GM19025 (cell line): ENCODE measurements around the gene EPHA2.

Experiments
- ATAC-seq: cut with Tn5 transposase; IDR thresholded peaks from one replicate; pipeline ENCODE4 v1.9.1; 2021; ENCODE audit warnings: mild to moderate bottlenecking, low read depth, moderate library complexity; ENCODE audit not compliant: unreplicated experiment

The EPHA2 gene

GRCh38 chr1:16124377-16125087 lies 31.3 kb downstream of the EPHA2 start:
- no peak for ATAC-seq

DNA sequence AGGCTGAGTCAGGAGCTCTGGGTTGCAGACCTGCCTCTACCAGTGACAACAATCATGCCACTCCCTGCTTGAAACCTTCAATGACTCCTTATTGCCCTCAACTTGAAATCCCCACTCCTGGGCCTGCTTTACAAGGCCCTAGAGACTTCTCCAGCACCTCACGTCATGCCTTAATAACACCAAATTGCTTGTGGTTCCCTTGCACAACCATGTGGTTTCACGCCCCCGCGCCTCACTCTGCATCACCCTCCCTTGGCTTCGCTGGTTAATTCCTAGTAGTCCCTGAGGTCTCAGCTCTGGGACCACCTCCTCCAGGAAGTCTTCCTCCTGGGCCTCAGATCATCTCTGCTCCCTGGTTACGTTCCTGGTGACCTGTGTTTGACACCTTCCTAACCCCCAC lies 33.0 kb downstream of the EPHA2 start:
- no peak for ATAC-seq

GRCh38 chr1:16122350-16122881 lies 33.5 kb downstream of the EPHA2 start:
- ATAC-seq: no peak

- ATAC-seq: no peak
These were observed 34.9 kb downstream of the EPHA2 start for GRCh38 chr1:16120940-16121410.

DNA sequence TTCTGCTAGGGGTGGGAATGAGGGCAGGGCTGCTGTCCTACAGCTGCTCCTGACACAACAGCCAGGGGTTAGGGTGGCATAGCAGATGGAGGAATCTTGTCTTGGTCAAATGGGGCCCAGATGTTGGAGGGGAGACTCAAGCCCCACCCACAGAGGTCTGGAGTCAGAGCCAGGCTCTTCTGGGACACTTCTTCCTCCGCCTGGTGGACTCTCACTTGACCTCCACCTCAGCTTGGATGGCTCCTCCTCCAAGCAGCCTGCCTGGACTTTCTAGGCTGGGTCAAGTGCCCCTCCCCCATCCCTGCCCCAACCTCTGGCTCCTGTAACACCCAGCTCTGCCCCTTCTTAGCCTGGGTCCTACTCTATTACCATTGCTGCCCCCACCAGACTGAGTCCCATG lies 35.5 kb downstream of the EPHA2 start:
- ATAC-seq: no peak

DNA sequence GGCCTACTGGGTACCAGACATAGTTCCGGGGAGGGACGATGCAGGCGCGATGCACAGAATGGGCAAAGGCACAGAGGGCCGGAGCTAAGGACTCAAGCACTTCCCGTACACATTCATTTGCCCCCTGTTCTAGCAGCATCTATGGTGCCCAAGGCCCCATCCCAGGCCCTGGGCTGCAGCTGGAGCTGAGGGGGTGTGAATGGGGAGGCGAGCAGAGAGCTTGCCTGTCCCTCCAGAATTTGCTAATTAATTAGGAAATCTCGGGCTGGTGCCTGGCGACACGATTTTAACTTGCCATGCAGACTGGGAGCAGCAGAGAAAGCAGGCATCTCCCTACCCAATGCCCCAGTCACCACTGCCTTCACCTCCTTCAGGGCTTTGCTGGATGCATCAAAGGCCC lies 35.9 kb downstream of the EPHA2 start:
- no peak for ATAC-seq

DNA sequence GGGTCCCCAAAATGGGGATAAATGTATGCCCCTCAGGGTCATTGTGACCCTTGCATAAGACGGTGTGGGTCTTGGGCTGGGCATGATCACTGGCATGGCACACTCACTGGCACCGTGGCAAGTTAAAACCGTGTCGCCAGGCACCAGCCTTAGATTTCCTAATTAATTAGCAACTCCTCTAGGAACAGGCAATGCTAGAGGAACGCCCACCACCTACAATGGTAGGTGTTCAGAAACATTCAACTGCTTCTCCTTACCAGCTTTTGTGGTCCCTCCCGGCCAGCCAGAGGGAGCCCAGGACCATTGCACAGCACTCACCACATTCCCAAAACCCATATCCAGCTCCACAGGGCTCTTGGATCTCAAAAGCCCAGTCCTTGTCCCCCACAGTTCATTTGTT lies 36.4 kb downstream of the EPHA2 start:
- no peak for ATAC-seq

- ATAC-seq: no peak
These were observed 37.2 kb downstream of the EPHA2 start for GRCh38 chr1:16118706-16119105.

DNA sequence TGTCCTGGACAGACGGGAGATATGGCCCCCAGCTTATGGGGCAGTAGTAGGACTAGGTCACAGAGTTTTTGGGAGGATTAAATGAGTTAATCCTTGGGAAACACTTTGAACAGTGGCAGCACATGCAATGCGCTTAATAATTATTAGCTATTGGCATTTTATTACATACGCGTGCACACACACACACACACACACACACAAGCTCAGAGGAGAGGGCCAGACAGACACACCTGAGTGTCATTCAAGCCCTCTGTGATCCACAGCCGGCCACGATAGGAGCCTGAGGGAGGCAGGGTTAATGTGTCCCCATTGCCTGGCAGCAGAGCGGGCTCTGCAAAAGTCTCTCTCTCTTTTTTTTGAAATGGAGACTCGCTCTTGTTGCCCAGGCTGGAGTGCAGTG lies 37.9 kb downstream of the EPHA2 start:
- ATAC-seq: no peak

GRCh38 chr1:16117369-16117768 lies 38.5 kb downstream of the EPHA2 start:
- no peak for ATAC-seq

DNA sequence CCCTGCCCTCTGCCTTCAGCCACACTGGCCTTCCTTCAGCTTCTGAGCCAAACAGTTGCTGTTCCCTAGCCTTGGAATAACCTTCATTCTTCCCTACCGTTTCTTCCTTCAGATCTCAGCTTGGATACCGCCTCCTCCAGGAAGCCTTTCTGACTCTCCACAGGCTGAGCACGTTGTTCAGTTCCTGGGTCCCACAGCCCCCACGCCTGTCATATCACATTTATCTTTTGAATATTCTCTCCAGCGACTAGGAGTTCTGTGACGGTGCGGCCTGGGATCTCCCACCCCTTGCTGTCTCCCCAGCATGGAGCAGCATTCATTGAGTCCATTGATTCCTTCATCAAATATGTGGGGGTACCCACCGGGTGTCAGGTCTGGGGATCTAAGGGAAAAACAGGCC lies 39.2 kb downstream of the EPHA2 start:
- ATAC-seq: no peak

DNA sequence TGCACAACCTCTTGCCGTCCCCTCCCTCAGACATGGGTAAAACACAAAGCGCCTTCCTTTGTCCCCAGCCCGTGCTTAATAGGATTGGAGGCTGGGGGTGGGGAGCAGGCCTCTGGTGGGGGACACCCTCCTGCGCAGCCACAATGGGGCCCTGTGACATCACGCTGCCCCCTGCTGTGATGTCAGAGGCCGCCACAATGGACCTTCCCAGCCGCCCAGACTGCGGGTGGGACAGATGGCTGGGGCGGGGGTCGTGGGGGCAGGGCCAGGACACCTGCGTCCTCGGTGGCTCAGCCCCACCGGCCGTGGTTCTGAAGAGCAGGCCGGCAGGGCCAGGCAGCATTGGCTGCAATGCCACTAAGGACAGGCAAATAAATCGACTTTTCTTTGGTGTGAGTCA lies 39.9 kb downstream of the EPHA2 start:
- no peak for ATAC-seq

DNA sequence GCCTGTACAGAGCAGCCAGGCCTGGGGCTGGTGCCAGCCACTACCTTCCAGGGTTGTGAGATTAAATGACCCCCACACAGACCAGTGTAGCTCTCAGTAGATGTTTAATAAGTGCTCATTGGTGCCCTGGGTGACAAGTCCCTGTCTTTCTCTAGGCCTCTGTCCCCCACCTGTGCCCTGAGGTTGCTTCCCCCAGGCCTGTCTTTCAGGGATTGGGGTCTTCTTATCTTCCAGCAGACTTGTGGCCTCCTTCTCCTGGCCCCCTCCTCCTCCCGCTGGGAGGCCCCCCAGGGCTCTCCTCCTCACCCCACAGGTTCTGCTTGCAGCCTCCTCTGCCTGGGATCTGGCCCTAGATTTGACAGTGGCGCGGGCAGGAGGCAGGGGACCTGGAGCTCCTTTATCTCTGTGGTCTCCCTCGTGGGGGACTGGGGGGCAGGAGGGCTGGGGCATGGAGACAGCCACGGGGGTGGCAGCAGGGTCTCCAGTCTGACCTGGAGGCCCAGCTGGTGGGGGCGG lies 40.3 kb downstream of the EPHA2 start:
- ATAC-seq: no peak

GRCh38 chr1:16114527-16115467 lies 41.1 kb downstream of the EPHA2 start:
- no peak for ATAC-seq

GRCh38 chr1:16112596-16113555 lies 43.0 kb downstream of the EPHA2 start:
- no peak for ATAC-seq

DNA sequence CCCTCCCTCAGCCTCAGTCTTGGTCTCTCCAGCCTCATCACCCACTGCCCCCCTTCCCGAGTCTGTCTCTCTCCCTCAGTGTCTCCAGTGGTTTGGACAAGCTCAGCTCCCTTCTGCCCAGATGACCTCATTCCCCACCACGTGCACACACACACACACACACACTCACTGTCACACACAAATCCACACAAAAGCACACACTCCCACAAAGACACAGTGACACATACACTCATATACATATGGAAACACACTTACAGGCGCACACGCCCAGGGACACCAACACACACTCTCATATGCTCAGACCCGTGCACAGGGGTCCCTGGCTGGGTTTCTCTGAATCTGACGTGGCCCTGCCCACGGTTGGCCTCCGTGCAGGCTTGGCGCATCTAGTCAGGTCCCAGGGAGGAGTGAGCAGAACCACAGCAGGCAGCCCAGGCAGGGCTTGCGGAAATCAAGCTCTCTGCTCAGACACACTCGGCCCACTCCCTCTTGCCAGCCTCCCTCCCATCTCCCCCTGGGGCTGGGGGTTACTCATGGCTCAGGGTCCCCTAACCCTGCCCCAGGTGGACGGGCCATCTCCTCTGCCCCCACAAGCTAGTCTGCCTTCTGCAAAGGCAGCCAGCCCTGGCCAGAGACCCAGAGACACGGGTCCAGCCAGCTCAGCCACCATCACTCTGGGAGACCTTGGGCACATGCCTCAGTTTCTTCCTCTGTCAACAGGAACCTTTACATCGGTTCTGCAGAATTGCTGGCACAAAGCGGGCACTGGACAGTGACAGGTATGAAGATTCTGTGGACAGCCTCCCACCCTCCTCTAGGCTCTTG lies 43.9 kb downstream of the EPHA2 start:
- ATAC-seq: no peak

GRCh38 chr1:16110884-16111283 lies 45.0 kb downstream of the EPHA2 start:
- ATAC-seq: no peak

- no peak for ATAC-seq
These were observed 45.4 kb downstream of the EPHA2 start for GRCh38 chr1:16110456-16110855.

- ATAC-seq: no peak
These were observed 46.3 kb downstream of the EPHA2 start for GRCh38 chr1:16109571-16109970.
